ENCODE measurements around the gene PSMA5.

PSMA5 gene

GRCh38 chr1:109356915-109357314 lies 69.3 kb downstream of the PSMA5 start:
- TF ChIP-seq CTCF (conservative IDR thresholded peaks at IDR 0.05), result no peak
- H3K27ac ChIP-seq, result no peak overlapping the region

- no peak overlapping the region for H3K27ac ChIP-seq
- TF ChIP-seq CTCF (conservative IDR thresholded peaks at IDR 0.05), result no peak
Measured at GRCh38 chr1:109356505-109356904, 69.7 kb downstream of the PSMA5 start.

- TF ChIP-seq CTCF (conservative IDR thresholded peaks at IDR 0.05), result no peak
Measured at GRCh38 chr1:109354929-109355328, 71.3 kb downstream of the PSMA5 start.

GRCh38 chr1:109351457-109351856 lies 74.8 kb downstream of the PSMA5 start:
- no peak for TF ChIP-seq CTCF (conservative IDR thresholded peaks at IDR 0.05)
- no peak overlapping the region for H3K27ac ChIP-seq

More at GRCh38 chr1:109354929-109355328, 71.3 kb downstream of the PSMA5 start:
- H3K27ac ChIP-seq, result no peak overlapping the region

GRCh38 chr1:109350655-109351054 lies 75.6 kb downstream of the PSMA5 start:
- TF ChIP-seq CTCF (conservative IDR thresholded peaks at IDR 0.05), result no peak
- no peak overlapping the region for H3K27ac ChIP-seq

- no peak overlapping the region for H3K27ac ChIP-seq
- no peak for TF ChIP-seq CTCF (conservative IDR thresholded peaks at IDR 0.05)
Measured at GRCh38 chr1:109350182-109350581, 76.1 kb downstream of the PSMA5 start.

Measured in VCaP (cell line).